MCF 10A (cell line): Measurements from ENCODE around the gene RAX. TPM values are rescaled to one million over a fixed set of nuclear protein-coding genes. Genes with fewer than 3 reads are reported as not detected.

Source experiments
- BruUV-seq: library from RNA; stranded (reverse); fragments of 400-500 nt; replicated peaks from 2 replicates; lab custom pipeline; 2021; lab: Mats Ljungman, UMichigan
- CTCF ChIA-PET: fragments of 300-600 bp; sonication (Branson Sonifier 250); formaldehyde crosslinking; extraction: SDS; loops from one replicate; lab custom pipeline; 2021; ENCODE audit warnings: antibody characterized with exemption, inconsistent platforms; lab: Yijun Ruan, JAX
- POLR2A ChIA-PET: fragments of 300-600, 350-650 bp; sonication (Branson Sonifier 250); formaldehyde crosslinking; extraction: SDS; loops from one replicate; lab custom pipeline; 2020; ENCODE audit warnings: antibody characterized with exemption, inconsistent platforms; lab: Yijun Ruan, JAX
- DNase-seq: peaks from one replicate; pipeline ENCODE4 v3.0.0-alpha.2; 2018; ENCODE audit not compliant: unreplicated experiment
- H3K27ac Mint-ChIP-seq: one replicate; pipeline ENCODE4 v1.8.0; 2022; ENCODE audit warnings: mild to moderate bottlenecking, low read depth, mixed read lengths; ENCODE audit not compliant: unreplicated experiment
- H3K27me3 Mint-ChIP-seq: one replicate; pipeline ENCODE4 v1.8.0; 2022; ENCODE audit warnings: mixed read lengths; ENCODE audit not compliant: insufficient read depth, unreplicated experiment
- H3K36me3 Mint-ChIP-seq: one replicate; pipeline ENCODE4 v1.8.0; 2022; ENCODE audit warnings: mild to moderate bottlenecking, moderate library complexity, mixed read lengths; ENCODE audit not compliant: insufficient read depth, unreplicated experiment
- H3K4me1 Mint-ChIP-seq: one replicate; pipeline ENCODE4 v1.8.0; 2022; ENCODE audit warnings: mixed read lengths; ENCODE audit not compliant: insufficient read depth, unreplicated experiment
- H3K4me3 Mint-ChIP-seq: one replicate; pipeline ENCODE4 v1.8.0; 2022; ENCODE audit warnings: mild to moderate bottlenecking, moderate library complexity, mixed read lengths; ENCODE audit not compliant: unreplicated experiment
- H3K9me3 Mint-ChIP-seq: one replicate; pipeline ENCODE4 v1.8.0; 2022; ENCODE audit warnings: mixed read lengths; ENCODE audit not compliant: unreplicated experiment
- intact Hi-C: fragments of 100-400 bp; cut with micrococcal nuclease; formaldehyde crosslinking; loops from 2 replicates; pipeline ENCODE4 v1.14.1; 2022
- total RNA-seq: library from RNA; stranded (reverse); gene quantifications from 2 replicates; pipeline ENCODE4 v1.2.3, GENCODE V29; 2022
- TF ChIP-seq, protein P1 (sequence below): fragments of 200-600 bp; IDR thresholded peaks from one replicate; pipeline ENCODE4 v1.8.0; 2022; ENCODE audit warnings: antibody characterized with exemption, mild to moderate bottlenecking; ENCODE audit not compliant: unreplicated experiment

Gene RAX
- total RNA-seq, 1 experiment from 2014 or later: not detected

DNA sequence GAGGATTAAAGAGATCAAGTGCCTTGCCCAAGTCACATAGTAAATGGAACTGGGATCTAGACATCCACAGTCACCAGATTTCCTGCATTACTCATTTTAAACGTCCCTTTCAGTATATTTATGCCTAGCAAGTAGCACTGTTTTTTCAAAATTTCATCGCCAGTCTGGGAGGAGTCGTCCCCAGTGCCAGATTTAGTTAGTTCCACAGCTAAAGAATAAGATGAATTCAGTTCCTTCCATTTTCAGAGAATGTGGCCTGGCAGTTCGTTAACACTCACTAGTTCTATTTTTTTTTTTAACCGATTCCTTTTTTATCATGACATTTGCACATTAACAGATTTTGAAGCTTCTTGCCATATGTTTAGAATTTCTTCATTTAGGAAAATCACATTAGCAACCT is 42.1 kb downstream of the RAX start:
- Mint-ChIP-seq H3K27ac (no peak overlapping the region), H3K36me3 (no peaks in the 10 kb centered on the region), H3K4me3 (no peak overlapping the region), H3K9me3 (no peaks in the 10 kb centered on the region), H3K4me1 (no peaks in the 10 kb centered on the region), H3K27me3 (peaks cover 61% of the 10 kb centered on the region)
- BruUV-seq: no TSS peak
- no peak for DNase-seq
- CTCF ChIA-PET: interaction anchor here (0.6 to 2.2 kb wide), 2 partner anchors 171 to 273 kb away, joined by 3 to 13 read pairs; no protein-coding TSS in a partner anchor
- intact Hi-C loops: no loop called here
- TF ChIP-seq, protein P1, sequence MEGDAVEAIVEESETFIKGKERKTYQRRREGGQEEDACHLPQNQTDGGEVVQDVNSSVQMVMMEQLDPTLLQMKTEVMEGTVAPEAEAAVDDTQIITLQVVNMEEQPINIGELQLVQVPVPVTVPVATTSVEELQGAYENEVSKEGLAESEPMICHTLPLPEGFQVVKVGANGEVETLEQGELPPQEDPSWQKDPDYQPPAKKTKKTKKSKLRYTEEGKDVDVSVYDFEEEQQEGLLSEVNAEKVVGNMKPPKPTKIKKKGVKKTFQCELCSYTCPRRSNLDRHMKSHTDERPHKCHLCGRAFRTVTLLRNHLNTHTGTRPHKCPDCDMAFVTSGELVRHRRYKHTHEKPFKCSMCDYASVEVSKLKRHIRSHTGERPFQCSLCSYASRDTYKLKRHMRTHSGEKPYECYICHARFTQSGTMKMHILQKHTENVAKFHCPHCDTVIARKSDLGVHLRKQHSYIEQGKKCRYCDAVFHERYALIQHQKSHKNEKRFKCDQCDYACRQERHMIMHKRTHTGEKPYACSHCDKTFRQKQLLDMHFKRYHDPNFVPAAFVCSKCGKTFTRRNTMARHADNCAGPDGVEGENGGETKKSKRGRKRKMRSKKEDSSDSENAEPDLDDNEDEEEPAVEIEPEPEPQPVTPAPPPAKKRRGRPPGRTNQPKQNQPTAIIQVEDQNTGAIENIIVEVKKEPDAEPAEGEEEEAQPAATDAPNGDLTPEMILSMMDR: no peak
- POLR2A ChIA-PET: no interaction called here

DNA sequence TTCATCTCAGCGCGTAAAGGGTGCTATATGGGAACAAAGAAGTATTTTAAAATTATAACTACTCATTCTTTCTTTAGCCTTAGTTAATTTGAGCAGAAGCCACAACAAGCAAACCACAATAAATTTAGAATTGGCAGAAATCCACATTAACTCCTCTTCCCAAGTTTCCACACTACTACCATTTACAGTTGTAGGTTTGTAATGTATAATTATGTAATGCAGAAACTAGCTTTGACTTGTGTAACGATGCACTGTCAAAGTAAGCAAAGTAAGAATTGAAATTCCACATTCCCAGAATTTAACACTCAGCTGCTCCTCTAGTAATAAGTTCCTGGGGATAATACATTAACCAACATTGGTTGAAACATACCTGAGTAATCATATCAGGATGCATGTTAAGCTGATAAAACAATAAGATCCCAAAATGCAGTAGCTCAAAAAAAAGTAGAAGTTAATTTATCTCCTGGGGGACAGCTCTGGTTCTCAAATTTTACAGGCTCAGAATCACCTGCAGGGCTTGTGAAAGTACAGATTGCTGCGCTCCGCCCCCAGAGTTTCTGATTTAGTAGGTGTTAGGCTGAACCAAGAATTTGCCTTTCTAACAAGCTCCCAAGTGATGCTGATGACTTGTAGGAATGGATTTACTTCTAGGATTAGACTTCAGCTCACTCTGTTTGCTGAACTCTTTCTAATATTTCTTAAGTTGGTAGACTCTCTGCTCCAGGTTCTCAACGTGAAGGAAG is 43.4 kb downstream of the RAX start:
- no peak overlapping the region for H3K4me3 Mint-ChIP-seq
- POLR2A ChIA-PET: interaction anchor here (1.0 kb wide), 1 partner anchor 27 kb away, joined by 3 read pairs; no protein-coding TSS in a partner anchor

DNA sequence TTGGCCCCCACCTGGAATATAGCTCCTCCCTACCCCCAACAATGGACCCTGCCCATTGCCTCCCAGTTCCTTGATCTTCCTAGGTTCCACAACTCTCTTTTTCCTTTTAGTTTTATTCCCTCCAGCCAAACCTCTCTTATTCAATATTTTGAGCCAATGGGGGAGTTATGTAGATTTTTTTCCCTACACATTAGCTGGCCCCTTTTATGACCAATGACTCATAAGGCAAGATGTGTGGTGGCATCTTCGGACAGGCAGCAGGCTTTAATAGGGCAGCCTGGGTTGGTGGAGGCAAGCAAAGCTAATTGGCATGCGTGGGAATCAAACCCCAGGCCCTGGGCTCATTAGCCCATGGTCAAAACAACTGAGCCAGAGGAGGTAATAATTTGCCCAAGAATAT is 44.1 kb downstream of the RAX start:
- Mint-ChIP-seq H3K4me1 (no peaks in the 10 kb centered on the region), H3K36me3 (no peaks in the 10 kb centered on the region), H3K4me3 (no peak overlapping the region), H3K9me3 (no peaks in the 10 kb centered on the region), H3K27me3 (peaks cover 81% of the 10 kb centered on the region), H3K27ac (no peak overlapping the region)
- TF ChIP-seq, protein P1: no peak
- intact Hi-C loops: no loop called here
- BruUV-seq: no TSS peak
- no peak for DNase-seq
- ChIA-PET POLR2A (interaction anchor here (1.0 kb wide), 1 partner anchor 26 kb away, joined by 3 read pairs; no protein-coding TSS in a partner anchor), CTCF (interaction anchor here (0.6 to 2.5 kb wide), 3 partner anchors 20 to 174 kb away, joined by 3 to 15 read pairs (median 8); no protein-coding TSS in a partner anchor)

More for the DNA sequence above, 43.4 kb downstream of the RAX start:
- H3K4me1 Mint-ChIP-seq: no peaks in the 10 kb centered on the region
- H3K27ac Mint-ChIP-seq: no peak overlapping the region
- H3K9me3 Mint-ChIP-seq: no peaks in the 10 kb centered on the region
- H3K36me3 Mint-ChIP-seq: no peaks in the 10 kb centered on the region
- DNase-seq: no peak
- intact Hi-C loops: no loop called here
- peaks cover 74% of the 10 kb centered on the region for H3K27me3 Mint-ChIP-seq
- BruUV-seq: no TSS peak
- TF ChIP-seq, protein P1: no peak
- CTCF ChIA-PET: interaction anchor here (0.6 to 2.2 kb wide), 3 partner anchors 19 to 172 kb away, joined by 3 to 13 read pairs (median 8); no protein-coding TSS in a partner anchor

DNA sequence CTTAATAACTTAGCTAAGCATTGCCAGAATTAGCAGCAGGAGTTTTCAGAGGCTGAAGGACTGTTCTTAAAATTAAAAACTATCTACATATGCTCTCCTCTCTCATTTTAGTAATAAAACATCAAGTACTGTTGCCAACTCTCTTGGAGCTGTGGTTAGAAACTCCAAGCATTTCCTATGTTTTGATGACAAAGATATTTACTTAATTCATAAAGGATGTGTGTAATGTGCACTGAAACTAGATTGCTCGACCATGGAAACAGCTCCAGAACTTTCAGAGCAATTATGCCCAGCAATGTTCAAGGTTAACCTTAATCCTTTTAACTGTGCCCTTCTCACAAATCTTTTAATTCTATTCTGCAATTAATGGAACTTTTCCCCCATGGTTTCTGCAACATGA is 44.9 kb downstream of the RAX start:
- no TSS peak for BruUV-seq
- CTCF ChIA-PET: interaction anchor here (0.9 to 2.5 kb wide), 2 partner anchors 144 to 174 kb away, joined by 3 to 15 read pairs; no protein-coding TSS in a partner anchor
- peaks cover 89% of the 10 kb centered on the region for H3K27me3 Mint-ChIP-seq

More for the DNA sequence above, 44.9 kb downstream of the RAX start:
- no peaks in the 10 kb centered on the region for H3K4me1 Mint-ChIP-seq
- DNase-seq: no peak
- intact Hi-C loops: no loop called here
- POLR2A ChIA-PET: no interaction called here
- no peaks in the 10 kb centered on the region for H3K9me3 Mint-ChIP-seq
- TF ChIP-seq, protein P1: no peak
- no peak overlapping the region for H3K27ac Mint-ChIP-seq
- no peaks in the 10 kb centered on the region for H3K36me3 Mint-ChIP-seq
- no peak overlapping the region for H3K4me3 Mint-ChIP-seq
